Measurements from ENCODE around the gene ELOB. TPM values are rescaled to one million over a fixed set of nuclear protein-coding genes. Genes with fewer than 3 reads are reported as not detected.

ELOB gene
- total RNA-seq, 1 experiment from 2014 or later: 289 TPM

- no peaks in the 10 kb centered on the region for H3F3A ChIP-seq (ENCODE audit: low read length, unreplicated experiment)
Observed at GRCh38 chr16:2742323-2743006, 34.6 kb downstream of the ELOB start.

GRCh38 chr16:2741168-2741567, 35.9 kb downstream of the ELOB start:
- ChIA-PET CTCF (no interaction called here), POLR2A (ENCODE audit: unreplicated experiment) (no interaction called here)
- ATAC-seq (no peak), DNase-seq (no peak)
- TF ChIP-seq EZH2 (IDR thresholded peaks at IDR 0.05; ENCODE audit: low read length, unreplicated experiment): no peak
- TF ChIP-seq, protein P1, sequence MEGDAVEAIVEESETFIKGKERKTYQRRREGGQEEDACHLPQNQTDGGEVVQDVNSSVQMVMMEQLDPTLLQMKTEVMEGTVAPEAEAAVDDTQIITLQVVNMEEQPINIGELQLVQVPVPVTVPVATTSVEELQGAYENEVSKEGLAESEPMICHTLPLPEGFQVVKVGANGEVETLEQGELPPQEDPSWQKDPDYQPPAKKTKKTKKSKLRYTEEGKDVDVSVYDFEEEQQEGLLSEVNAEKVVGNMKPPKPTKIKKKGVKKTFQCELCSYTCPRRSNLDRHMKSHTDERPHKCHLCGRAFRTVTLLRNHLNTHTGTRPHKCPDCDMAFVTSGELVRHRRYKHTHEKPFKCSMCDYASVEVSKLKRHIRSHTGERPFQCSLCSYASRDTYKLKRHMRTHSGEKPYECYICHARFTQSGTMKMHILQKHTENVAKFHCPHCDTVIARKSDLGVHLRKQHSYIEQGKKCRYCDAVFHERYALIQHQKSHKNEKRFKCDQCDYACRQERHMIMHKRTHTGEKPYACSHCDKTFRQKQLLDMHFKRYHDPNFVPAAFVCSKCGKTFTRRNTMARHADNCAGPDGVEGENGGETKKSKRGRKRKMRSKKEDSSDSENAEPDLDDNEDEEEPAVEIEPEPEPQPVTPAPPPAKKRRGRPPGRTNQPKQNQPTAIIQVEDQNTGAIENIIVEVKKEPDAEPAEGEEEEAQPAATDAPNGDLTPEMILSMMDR (conservative IDR thresholded peaks at IDR 0.05; ENCODE audit: low read depth, low read length): no peak
- no peak for TF ChIP-seq EZH2phosphoT487 (IDR thresholded peaks at IDR 0.05; ENCODE audit: borderline replicate concordance, low read length)
- Histone ChIP-seq H2AFZ (ENCODE audit: low read length) (no peak overlapping the region), H3K4me2 (ENCODE audit: low read length) (no peak overlapping the region), H3K9ac (ENCODE audit: low read length) (no peak overlapping the region), H4K20me1 (ENCODE audit: low read length) (no peaks in the 10 kb centered on the region), H3K9me3 (ENCODE audit: low read length) (no peaks in the 10 kb centered on the region), H3F3A (ENCODE audit: low read length, unreplicated experiment) (no peaks in the 10 kb centered on the region), H3K9me2 (replicated peaks; ENCODE audit: low read length) (no peaks in the 10 kb centered on the region), H3K27me3 (ENCODE audit: low read length) (no peaks in the 10 kb centered on the region), H3K36me3 (ENCODE audit: low read depth, low read length) (no peaks in the 10 kb centered on the region), H3K79me2 (ENCODE audit: low read length) (no peaks in the 10 kb centered on the region), H3K4me3 (ENCODE audit: low read length) (no peak overlapping the region), H3K27ac (ENCODE audit: low read length) (no peak overlapping the region), H3K4me1 (ENCODE audit: insufficient read depth, low read length) (no peaks in the 10 kb centered on the region)
- intact Hi-C loops (cut with micrococcal nuclease): no loop called here
- BruUV-seq (replicated peaks): no TSS peak

More at GRCh38 chr16:2742323-2743006, 34.6 kb downstream of the ELOB start:
- no peak overlapping the region for H3K4me3 ChIP-seq (ENCODE audit: low read length)
- H2AFZ ChIP-seq (ENCODE audit: low read length): no peak overlapping the region
- ATAC-seq (no peak), DNase-seq (no peak)
- no peaks in the 10 kb centered on the region for H4K20me1 ChIP-seq (ENCODE audit: low read length)
- H3K9me2 ChIP-seq (replicated peaks; ENCODE audit: low read length): no peaks in the 10 kb centered on the region
- H3K27me3 ChIP-seq (ENCODE audit: low read length): no peaks in the 10 kb centered on the region
- BruUV-seq (replicated peaks): no TSS peak
- intact Hi-C loops (cut with micrococcal nuclease): no loop called here
- H3K79me2 ChIP-seq (ENCODE audit: low read length): no peaks in the 10 kb centered on the region
- ChIA-PET POLR2A (ENCODE audit: unreplicated experiment) (no interaction called here), CTCF (no interaction called here)
- no peaks in the 10 kb centered on the region for H3K36me3 ChIP-seq (ENCODE audit: low read depth, low read length)
- H3K9ac ChIP-seq (ENCODE audit: low read length): no peak overlapping the region
- no peak overlapping the region for H3K27ac ChIP-seq (ENCODE audit: low read length)
- TF ChIP-seq EZH2 (IDR thresholded peaks at IDR 0.05; ENCODE audit: low read length, unreplicated experiment): no peak
- no peak for TF ChIP-seq EZH2phosphoT487 (IDR thresholded peaks at IDR 0.05; ENCODE audit: borderline replicate concordance, low read length)
- TF ChIP-seq, protein P1 (conservative IDR thresholded peaks at IDR 0.05; ENCODE audit: low read depth, low read length): no peak
- no peak overlapping the region for H3K4me2 ChIP-seq (ENCODE audit: low read length)
- H3K4me1 ChIP-seq (ENCODE audit: insufficient read depth, low read length): no peaks in the 10 kb centered on the region
- H3K9me3 ChIP-seq (ENCODE audit: low read length): no peaks in the 10 kb centered on the region

- no peaks in the 10 kb centered on the region for H3K27me3 ChIP-seq (ENCODE audit: low read length)
- no peaks in the 10 kb centered on the region for H3K36me3 ChIP-seq (ENCODE audit: low read depth, low read length)
- no peaks in the 10 kb centered on the region for H3K79me2 ChIP-seq (ENCODE audit: low read length)
- DNase-seq (no peak), ATAC-seq (no peak)
- H3K27ac ChIP-seq (ENCODE audit: low read length): no peak overlapping the region
- POLR2A ChIA-PET (ENCODE audit: unreplicated experiment): no interaction called here
- no peaks in the 10 kb centered on the region for H3K4me1 ChIP-seq (ENCODE audit: insufficient read depth, low read length)
- H3K9ac ChIP-seq (ENCODE audit: low read length): no peak overlapping the region
- H3F3A ChIP-seq (ENCODE audit: low read length, unreplicated experiment): no peaks in the 10 kb centered on the region
- no peaks in the 10 kb centered on the region for H3K9me2 ChIP-seq (replicated peaks; ENCODE audit: low read length)
- H4K20me1 ChIP-seq (ENCODE audit: low read length): no peaks in the 10 kb centered on the region
- no peak overlapping the region for H2AFZ ChIP-seq (ENCODE audit: low read length)
- TF ChIP-seq, protein P1 (conservative IDR thresholded peaks at IDR 0.05; ENCODE audit: low read depth, low read length): no peak
- TF ChIP-seq EZH2 (IDR thresholded peaks at IDR 0.05; ENCODE audit: low read length, unreplicated experiment) (no peak), EZH2phosphoT487 (IDR thresholded peaks at IDR 0.05; ENCODE audit: borderline replicate concordance, low read length) (no peak)
- H3K4me2 ChIP-seq (ENCODE audit: low read length): no peak overlapping the region
- H3K9me3 ChIP-seq (ENCODE audit: low read length): no peaks in the 10 kb centered on the region
- intact Hi-C loops (cut with micrococcal nuclease): no loop called here
- CTCF ChIA-PET: no interaction called here
- H3K4me3 ChIP-seq (ENCODE audit: low read length): no peak overlapping the region
- no TSS peak for BruUV-seq (replicated peaks)
Observed at GRCh38 chr16:2740476-2740875, 36.6 kb downstream of the ELOB start.
